Kidney epithelial cell (primary cell): ENCODE results near the gene SUGP1. TPM values are rescaled to one million over a fixed set of nuclear protein-coding genes. Genes with fewer than 3 reads are reported as not detected.

ENCODE experiments used
- DNase-seq: peaks from one replicate; pipeline ENCODE4 v3.0.0-alpha.2; 2010; ENCODE audit warnings: low read depth
- H3K27me3 ChIP-seq: 2 replicates; pipeline ENCODE4 v1.6.0; 2011; ENCODE audit warnings: low read length; ENCODE audit not compliant: control insufficient read depth, insufficient read depth
- H3K36me3 ChIP-seq: 2 replicates; pipeline ENCODE4 v1.5.1; 2011; ENCODE audit warnings: low read length; ENCODE audit not compliant: control insufficient read depth, insufficient read depth
- H3K4me3 ChIP-seq: 2 replicates; pipeline ENCODE4 v1.5.1; 2011; ENCODE audit warnings: low read depth, mild to moderate bottlenecking, control low read depth, low read length
- CTCF ChIP-seq: IDR thresholded peaks from 2 replicates; pipeline ENCODE4 v1.5.1; 2011; ENCODE audit warnings: mild to moderate bottlenecking, moderate library complexity, low read length, control low read depth, inconsistent platforms; ENCODE audit not compliant: insufficient read depth, poor library complexity, severe bottlenecking
- total RNA-seq: library from RNA; depleted of rRNA; stranded (reverse); fragments of >200 nt; gene quantifications from 2 replicates; pipeline ENCODE4 v1.2.3, GENCODE V29; 2015

The SUGP1 gene
- total RNA-seq, 1 donor from 2014 or later: 44.0 TPM

DNA sequence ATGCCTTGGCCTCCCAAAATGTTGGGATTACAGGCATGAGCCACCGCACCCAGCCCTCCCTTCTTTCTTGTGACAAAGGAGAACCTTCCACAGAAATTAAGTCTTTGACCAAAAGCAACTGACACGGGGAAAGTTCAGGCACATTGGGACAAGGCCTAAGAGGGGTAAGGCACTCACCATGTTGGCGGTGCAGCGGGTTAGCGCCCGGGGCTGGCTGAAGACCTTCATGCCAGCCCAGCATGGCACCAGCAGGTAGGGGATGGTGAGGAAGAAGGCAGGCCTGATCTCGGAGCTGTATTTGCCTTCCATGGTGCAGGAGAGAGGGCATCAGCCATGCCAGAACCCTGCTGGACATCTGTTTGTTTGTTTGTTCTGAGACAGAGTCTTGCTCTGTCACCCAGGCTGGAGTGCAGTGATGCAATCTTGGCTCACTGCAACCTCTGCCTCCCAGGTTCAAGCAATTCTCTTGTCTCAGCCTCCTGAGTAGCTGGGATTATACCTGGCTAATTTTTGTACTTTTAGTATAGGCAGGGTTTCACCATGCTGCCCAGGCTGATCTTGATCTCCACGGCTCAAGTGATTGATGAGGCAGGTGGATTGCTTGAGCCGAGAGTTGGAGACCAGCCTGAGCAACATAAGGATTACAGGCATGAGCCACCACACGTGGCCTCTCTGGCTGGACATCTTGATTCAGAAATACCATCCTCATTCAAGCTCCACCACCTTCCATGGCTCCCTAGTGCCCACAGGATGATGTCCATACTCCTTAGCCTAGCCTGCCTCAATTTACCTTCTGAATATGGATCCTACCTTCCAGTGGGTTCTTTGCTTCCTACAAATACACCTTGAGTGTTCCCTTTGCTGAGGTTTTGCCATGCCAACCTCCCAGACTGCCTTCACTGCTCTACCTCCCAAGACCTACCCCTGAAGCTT, 51.6 kb downstream of the SUGP1 start:
- Histone ChIP-seq H3K36me3 (no peaks in the 10 kb centered on the region), H3K4me3 (no peak overlapping the region), H3K27me3 (peaks cover 7% of the 10 kb centered on the region)
- no peak for DNase-seq
- TF ChIP-seq CTCF: no peak

GRCh38 chr19:19267305-19267704, 53.0 kb downstream of the SUGP1 start:
- Histone ChIP-seq H3K36me3 (no peaks in the 10 kb centered on the region), H3K4me3 (no peak overlapping the region), H3K27me3 (peaks cover 19% of the 10 kb centered on the region)
- no peak for DNase-seq
- no peak for TF ChIP-seq CTCF

DNA sequence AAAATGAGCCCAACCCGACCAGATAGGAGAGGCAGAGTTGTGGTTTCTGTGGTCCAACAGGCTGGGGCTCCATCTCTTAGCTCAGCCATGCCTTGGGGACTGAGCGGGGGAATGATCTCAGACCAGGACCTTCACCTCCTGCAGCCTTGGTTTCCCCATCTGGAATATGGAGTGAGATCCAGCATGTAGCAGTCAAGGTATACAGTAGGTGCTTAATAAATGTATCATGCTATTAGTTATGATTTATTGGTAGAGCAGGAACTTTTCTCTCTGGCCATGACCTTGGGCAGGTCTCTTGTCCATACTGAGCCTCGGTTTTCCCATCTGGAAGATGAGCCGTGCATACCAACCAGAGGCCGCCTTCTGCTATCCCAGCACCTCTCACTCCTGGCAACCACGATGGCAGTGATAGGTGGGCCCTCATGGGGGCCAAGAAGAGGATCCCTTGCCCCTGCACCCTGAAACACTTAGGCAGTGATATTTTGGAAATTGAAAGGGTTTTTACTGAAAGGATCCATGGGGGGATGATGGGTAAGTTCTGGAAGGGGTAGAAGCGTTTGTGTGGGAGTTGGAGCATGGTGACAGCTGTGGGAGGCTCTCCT, 56.3 kb downstream of the SUGP1 start:
- H3K27me3 ChIP-seq: peaks cover 41% of the 10 kb centered on the region
- no peaks in the 10 kb centered on the region for H3K36me3 ChIP-seq
- H3K4me3 ChIP-seq: no peak overlapping the region
- no peak for TF ChIP-seq CTCF
- DNase-seq: no peak

DNA sequence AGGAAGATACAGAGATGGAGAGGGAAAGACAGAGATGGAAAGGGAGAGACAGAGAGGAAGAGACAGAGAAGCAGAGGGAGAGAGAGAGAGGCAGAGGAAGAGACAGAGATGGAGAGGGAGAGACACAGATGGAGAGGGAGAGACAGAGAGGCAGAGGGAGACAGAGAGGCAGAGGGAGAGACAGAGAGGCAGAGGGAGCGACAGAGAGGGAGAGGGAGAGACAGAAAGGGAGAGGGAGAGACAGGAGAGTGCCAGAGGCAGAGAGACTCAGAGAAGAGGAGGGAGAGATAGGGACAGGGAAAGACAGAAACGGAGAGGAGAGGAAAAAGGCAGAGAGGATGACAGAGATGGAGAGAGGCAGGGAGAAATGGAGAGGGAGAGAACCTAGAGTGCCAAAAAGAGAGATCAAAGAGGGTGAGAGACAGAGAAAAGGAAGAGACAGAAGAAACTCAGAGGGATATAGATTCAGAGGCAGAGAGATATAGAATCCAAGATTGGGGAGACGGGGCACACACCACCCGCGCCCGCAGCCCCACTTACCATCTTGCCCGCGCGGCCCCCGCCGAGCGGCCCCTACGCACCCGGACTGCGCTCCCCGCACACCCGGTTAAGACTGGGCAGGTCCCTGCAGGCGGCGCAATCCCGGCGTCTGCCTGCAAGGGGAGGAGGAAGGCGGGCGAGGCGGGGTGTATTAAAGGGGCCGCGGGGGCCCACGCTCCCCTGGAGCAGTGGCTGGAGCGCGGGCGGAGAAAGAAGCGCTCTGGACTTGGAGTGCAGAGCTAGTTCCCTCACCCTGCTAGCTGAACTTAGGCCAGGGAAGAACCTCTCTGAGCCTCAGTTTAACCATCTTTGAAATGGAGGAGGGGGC, 57.9 kb downstream of the SUGP1 start:
- Histone ChIP-seq H3K4me3 (no peak overlapping the region), H3K27me3 (peaks cover 43% of the 10 kb centered on the region), H3K36me3 (no peaks in the 10 kb centered on the region)
- no peak for DNase-seq
- TF ChIP-seq CTCF: no peak

GRCh38 chr19:19261350-19262189, 58.7 kb downstream of the SUGP1 start:
- H3K27me3 ChIP-seq: peaks cover 49% of the 10 kb centered on the region

More at GRCh38 chr19:19261350-19262189, 58.7 kb downstream of the SUGP1 start:
- no peak for DNase-seq
- Histone ChIP-seq H3K36me3 (no peaks in the 10 kb centered on the region), H3K4me3 (no peak overlapping the region)
- TF ChIP-seq CTCF: no peak
